ENCODE data around the gene BACH2.

- TF ChIP-seq MYC (IDR thresholded peaks at IDR 0.05; ENCODE audit: insufficient read depth, insufficient read length, insufficient replicate concordance, low read length, severe bottlenecking): no peak
- TF ChIP-seq PAX5 (IDR thresholded peaks at IDR 0.05; ENCODE audit: borderline replicate concordance, low read depth, low read length): no peak
- TF ChIP-seq, protein P1, sequence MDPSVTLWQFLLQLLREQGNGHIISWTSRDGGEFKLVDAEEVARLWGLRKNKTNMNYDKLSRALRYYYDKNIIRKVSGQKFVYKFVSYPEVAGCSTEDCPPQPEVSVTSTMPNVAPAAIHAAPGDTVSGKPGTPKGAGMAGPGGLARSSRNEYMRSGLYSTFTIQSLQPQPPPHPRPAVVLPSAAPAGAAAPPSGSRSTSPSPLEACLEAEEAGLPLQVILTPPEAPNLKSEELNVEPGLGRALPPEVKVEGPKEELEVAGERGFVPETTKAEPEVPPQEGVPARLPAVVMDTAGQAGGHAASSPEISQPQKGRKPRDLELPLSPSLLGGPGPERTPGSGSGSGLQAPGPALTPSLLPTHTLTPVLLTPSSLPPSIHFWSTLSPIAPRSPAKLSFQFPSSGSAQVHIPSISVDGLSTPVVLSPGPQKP (IDR thresholded peaks at IDR 0.05; ENCODE audit: low read depth, low read length): no peak
- TF ChIP-seq, protein P2, sequence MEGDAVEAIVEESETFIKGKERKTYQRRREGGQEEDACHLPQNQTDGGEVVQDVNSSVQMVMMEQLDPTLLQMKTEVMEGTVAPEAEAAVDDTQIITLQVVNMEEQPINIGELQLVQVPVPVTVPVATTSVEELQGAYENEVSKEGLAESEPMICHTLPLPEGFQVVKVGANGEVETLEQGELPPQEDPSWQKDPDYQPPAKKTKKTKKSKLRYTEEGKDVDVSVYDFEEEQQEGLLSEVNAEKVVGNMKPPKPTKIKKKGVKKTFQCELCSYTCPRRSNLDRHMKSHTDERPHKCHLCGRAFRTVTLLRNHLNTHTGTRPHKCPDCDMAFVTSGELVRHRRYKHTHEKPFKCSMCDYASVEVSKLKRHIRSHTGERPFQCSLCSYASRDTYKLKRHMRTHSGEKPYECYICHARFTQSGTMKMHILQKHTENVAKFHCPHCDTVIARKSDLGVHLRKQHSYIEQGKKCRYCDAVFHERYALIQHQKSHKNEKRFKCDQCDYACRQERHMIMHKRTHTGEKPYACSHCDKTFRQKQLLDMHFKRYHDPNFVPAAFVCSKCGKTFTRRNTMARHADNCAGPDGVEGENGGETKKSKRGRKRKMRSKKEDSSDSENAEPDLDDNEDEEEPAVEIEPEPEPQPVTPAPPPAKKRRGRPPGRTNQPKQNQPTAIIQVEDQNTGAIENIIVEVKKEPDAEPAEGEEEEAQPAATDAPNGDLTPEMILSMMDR (IDR thresholded peaks at IDR 0.05 in 2 of 3, conservative IDR thresholded peaks at IDR 0.05 in 1 of 3; ENCODE audit: control insufficient read depth in 2 of 3, extremely low read depth in 1 of 3, insufficient read depth in 1 of 3, low read depth in 3 of 3, low read length in 3 of 3): no peak
- no peak for TF ChIP-seq POLR2A (IDR thresholded peaks at IDR 0.05; ENCODE audit: low read depth, low read length)
- TF ChIP-seq EP300 (IDR thresholded peaks at IDR 0.05; ENCODE audit: borderline replicate concordance in 1 of 2, control insufficient read depth in 1 of 2, low read depth in 2 of 2, low read length in 2 of 2): no peak
- no peak for TF ChIP-seq SMARCA5 (IDR thresholded peaks at IDR 0.05)
- no peak for TF ChIP-seq SPI1 (IDR thresholded peaks at IDR 0.05; ENCODE audit: borderline replicate concordance, insufficient read depth, low read depth, low read length)
- peak; percentile 48; the same call in 1 of the 2 replicates for TF ChIP-seq CREB1 (IDR thresholded peaks at IDR 0.05; ENCODE audit: low read depth)
- no peak for TF ChIP-seq BCL11A (IDR thresholded peaks at IDR 0.05; ENCODE audit: low read depth, low read length)
Measured at GRCh38 chr6:90296341-90297114, at the start of gene BACH2.
